Measurements from ENCODE around the gene CDH11. TPM values are rescaled to one million over a fixed set of nuclear protein-coding genes. Genes with fewer than 3 reads are reported as not detected.

CDH11 gene
- total RNA-seq, 1 experiment from 2014 or later: 5.4 TPM

DNA sequence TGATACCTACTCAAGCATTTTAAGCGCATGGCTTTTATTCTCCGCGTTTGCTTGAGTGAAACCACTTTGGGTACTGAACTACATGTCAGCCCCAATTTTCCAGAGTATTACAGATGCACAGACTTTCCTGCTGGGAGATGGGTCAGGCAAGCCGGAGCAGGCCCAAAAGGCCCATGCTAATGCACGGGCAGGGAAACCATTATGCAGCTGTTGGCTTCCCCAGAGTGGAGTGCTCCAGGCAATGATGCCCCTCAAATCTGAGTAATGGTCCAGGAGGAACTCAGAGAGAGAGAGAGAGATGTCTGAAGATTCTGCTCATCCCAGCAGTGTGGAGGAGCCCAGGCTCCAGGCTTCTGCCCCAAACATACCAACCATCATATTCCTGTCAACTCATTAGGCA lies 80.2 kb downstream of the CDH11 start:
- DNase-seq: no peak
- H3K4me1 Mint-ChIP-seq: peaks cover 12 to 24% of the 10 kb centered on the region in 2 experiments
- Histone ChIP-seq H3K4me2 (ENCODE audit: insufficient read depth, insufficient read length, low read length) (no peak overlapping the region), H3K4me1 (ENCODE audit: insufficient read depth, low read length) (no peaks in the 10 kb centered on the region), H4K8ac (replicated peaks; ENCODE audit: insufficient read length, low read depth, low read length) (no peak overlapping the region), H3K18ac (ENCODE audit: insufficient read length, low read depth, low read length) (no peak overlapping the region), H4K5ac (ENCODE audit: insufficient read length, low read depth, low read length) (no peak overlapping the region), H3K56ac (ENCODE audit: insufficient read length, low read depth, low read length) (no peak overlapping the region), H3T11ph (ENCODE audit: low read length) (no peak overlapping the region), H3K27me3 (ENCODE audit: insufficient read depth, low read length) (no peaks in the 10 kb centered on the region), H2BK15ac (ENCODE audit: low read depth, low read length) (no peak overlapping the region), H3K9ac (ENCODE audit: extremely low read depth, insufficient read length, low read length) (no peak overlapping the region), H2AK5ac (ENCODE audit: insufficient read length, low read length) (no peak overlapping the region), H4K91ac (ENCODE audit: insufficient read length, low read depth, low read length) (no peak overlapping the region), H3K27ac (ENCODE audit: insufficient read length, low read depth, low read length) (no peak overlapping the region), H2BK5ac (ENCODE audit: insufficient read length, low read length) (no peak overlapping the region), H2BK20ac (ENCODE audit: low read depth, low read length, poor library complexity, severe bottlenecking) (no peak overlapping the region), H2AFZ (ENCODE audit: low read length) (no peak overlapping the region), H3K14ac (ENCODE audit: insufficient read depth, low read length) (no peak overlapping the region), H3K79me1 (ENCODE audit: insufficient read depth, low read depth, low read length, poor library complexity, severe bottlenecking) (no peaks in the 10 kb centered on the region), H3K9me3 (ENCODE audit: control insufficient read depth, low read depth, low read length) (no peaks in the 10 kb centered on the region), H3K79me2 (ENCODE audit: insufficient read depth, low read length) (no peaks in the 10 kb centered on the region), H3K4ac (ENCODE audit: low read depth, low read length) (no peak overlapping the region), H2BK12ac (ENCODE audit: insufficient read length, low read depth, low read length) (no peak overlapping the region), H3K23ac (ENCODE audit: insufficient read length, low read depth, low read length) (no peak overlapping the region), H4K20me1 (ENCODE audit: control insufficient read depth, insufficient read depth, insufficient read length) (no peaks in the 10 kb centered on the region), H2BK120ac (ENCODE audit: low read depth, low read length, poor library complexity, severe bottlenecking) (no peak overlapping the region), H3K23me2 (ENCODE audit: insufficient read length, low read depth, low read length, poor library complexity, severe bottlenecking) (no peaks in the 10 kb centered on the region)
- TF ChIP-seq, protein P1, sequence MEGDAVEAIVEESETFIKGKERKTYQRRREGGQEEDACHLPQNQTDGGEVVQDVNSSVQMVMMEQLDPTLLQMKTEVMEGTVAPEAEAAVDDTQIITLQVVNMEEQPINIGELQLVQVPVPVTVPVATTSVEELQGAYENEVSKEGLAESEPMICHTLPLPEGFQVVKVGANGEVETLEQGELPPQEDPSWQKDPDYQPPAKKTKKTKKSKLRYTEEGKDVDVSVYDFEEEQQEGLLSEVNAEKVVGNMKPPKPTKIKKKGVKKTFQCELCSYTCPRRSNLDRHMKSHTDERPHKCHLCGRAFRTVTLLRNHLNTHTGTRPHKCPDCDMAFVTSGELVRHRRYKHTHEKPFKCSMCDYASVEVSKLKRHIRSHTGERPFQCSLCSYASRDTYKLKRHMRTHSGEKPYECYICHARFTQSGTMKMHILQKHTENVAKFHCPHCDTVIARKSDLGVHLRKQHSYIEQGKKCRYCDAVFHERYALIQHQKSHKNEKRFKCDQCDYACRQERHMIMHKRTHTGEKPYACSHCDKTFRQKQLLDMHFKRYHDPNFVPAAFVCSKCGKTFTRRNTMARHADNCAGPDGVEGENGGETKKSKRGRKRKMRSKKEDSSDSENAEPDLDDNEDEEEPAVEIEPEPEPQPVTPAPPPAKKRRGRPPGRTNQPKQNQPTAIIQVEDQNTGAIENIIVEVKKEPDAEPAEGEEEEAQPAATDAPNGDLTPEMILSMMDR (conservative IDR thresholded peaks at IDR 0.05): no peak
- H3K36me3 Mint-ChIP-seq (ENCODE audit: insufficient read depth in 1 of 3, low read depth in 3 of 3): peaks cover 0 to 5% (median 0%) of the 10 kb centered on the region in 3 experiments; a peak in 5 of 7 replicates
- peaks cover 15% of the 10 kb centered on the region for H3K27me3 Mint-ChIP-seq (ENCODE audit: low read depth)
- no CpG with 5 or more reads among the region's 5 CpGs for WGBS (ENCODE audit: extremely low coverage, insufficient read length, low lambda C conversion rate)
- H3K27ac Mint-ChIP-seq: no peak overlapping the region
- no peak overlapping the region for H3K4me3 Mint-ChIP-seq
- H3K9me3 Mint-ChIP-seq: peaks cover 0 to 4% of the 10 kb centered on the region in 2 experiments; a peak in 2 of 5 replicates
